ENCODE measurements around the gene ALG1.
A peak's percentile ranks its signal among the peaks of the same experiment; 100 is the strongest.
"Not testable (repeated sequence)": the region's sequence is repeated elsewhere in the genome, so short reads cannot be mapped to it uniquely, and the experiment has no call there.

ALG1 gene

GRCh38 chr16:5071681-5072333 is at the start of gene ALG1:
Gene ALG1 (plus strand): TSS chr16:5071843. CDS start chr16:5071850, 7 bp downstream.
- peak; percentile 90 to 92 for DNase-seq

GRCh38 chr16:5022521-5022920 is 49.1 kb upstream of the ALG1 start:
- DNase-seq: no peak

GRCh38 chr16:5024632-5025031 is 47.0 kb upstream of the ALG1 start:
- DNase-seq: no peak

- DNase-seq: peak in 1 of 2 donors; percentile 4
Measured at GRCh38 chr16:5025171-5025632, 46.4 kb upstream of the ALG1 start.

- DNase-seq: no peak
Measured at GRCh38 chr16:5026664-5027063, 45.0 kb upstream of the ALG1 start.

GRCh38 chr16:5027086-5027485 is 44.6 kb upstream of the ALG1 start:
- no peak for DNase-seq

GRCh38 chr16:5027575-5028235 is 43.9 kb upstream of the ALG1 start:
- no peak for DNase-seq

GRCh38 chr16:5028950-5029475 is 42.6 kb upstream of the ALG1 start:
- no peak for DNase-seq

GRCh38 chr16:5030251-5030870 is 41.3 kb upstream of the ALG1 start:
- no peak for DNase-seq

- no peak for DNase-seq
Measured at GRCh38 chr16:5031601-5032000, 40.0 kb upstream of the ALG1 start.

GRCh38 chr16:5032748-5033167 is 38.9 kb upstream of the ALG1 start:
- peak in 1 of 2 donors; percentile 4 for DNase-seq

GRCh38 chr16:5033256-5034166 is 38.1 kb upstream of the ALG1 start, which contains the start of gene NAGPA:
Gene NAGPA (minus strand): TSS chr16:5033935. CDS start chr16:5033914, 21 bp downstream.
- DNase-seq: peak; percentile 82 to 87

- no peak for DNase-seq
Measured at GRCh38 chr16:5034167-5034523, 37.5 kb upstream of the ALG1 start.

- no peak for DNase-seq
Measured at GRCh38 chr16:5035909-5036227, 35.8 kb upstream of the ALG1 start.

GRCh38 chr16:5036228-5037156 is 35.2 kb upstream of the ALG1 start:
- DNase-seq: no peak

- no peak for DNase-seq
Measured at GRCh38 chr16:5040451-5040850, 31.2 kb upstream of the ALG1 start.

- no peak for DNase-seq
Measured at GRCh38 chr16:5041600-5042133, 30.0 kb upstream of the ALG1 start.

GRCh38 chr16:5042574-5043171 is 29.0 kb upstream of the ALG1 start:
- DNase-seq: no peak

- no peak for DNase-seq
Measured at GRCh38 chr16:5044011-5044540, 27.6 kb upstream of the ALG1 start.

GRCh38 chr16:5044581-5044980 is 27.1 kb upstream of the ALG1 start:
- not testable (repeated sequence) for DNase-seq

All from stimulated activated CD4-positive, alpha-beta T cell treated with anti-CD3 and anti-CD28 coated beads, Interleukin-2, amount 100 ng/mL, for 24 hours (primary cell).